ENCODE data around the gene MRPS10.

- TF ChIP-seq EZH2 (IDR thresholded peaks at IDR 0.05; ENCODE audit: insufficient read depth, poor library complexity, severe bottlenecking) (no peak), EZH2phosphoT487 (IDR thresholded peaks at IDR 0.05; ENCODE audit: insufficient read depth, low read depth) (no peak)
Measured at GRCh38 chr6:42243046-42243445, 25.4 kb upstream of the MRPS10 start.
